ACHN (cell line): ENCODE data around the gene SLC25A20.
"Not testable (repeated sequence)": the region's sequence is repeated elsewhere in the genome, so short reads cannot be mapped to it uniquely, and the experiment has no call there.

Experiments used
- DNase-seq: peaks from one replicate; pipeline ENCODE4 v3.0.0-alpha.2; 2015
- in situ Hi-C: cut with HindIII; loops from 2 replicates; pipeline ENCODE4 v1.10.0; 2017; ENCODE audit warnings: low sequenced_read_pairs, low pct_ligation_motif_present, low pct_unique_long_range_greater_than_20kb

Gene SLC25A20

DNA sequence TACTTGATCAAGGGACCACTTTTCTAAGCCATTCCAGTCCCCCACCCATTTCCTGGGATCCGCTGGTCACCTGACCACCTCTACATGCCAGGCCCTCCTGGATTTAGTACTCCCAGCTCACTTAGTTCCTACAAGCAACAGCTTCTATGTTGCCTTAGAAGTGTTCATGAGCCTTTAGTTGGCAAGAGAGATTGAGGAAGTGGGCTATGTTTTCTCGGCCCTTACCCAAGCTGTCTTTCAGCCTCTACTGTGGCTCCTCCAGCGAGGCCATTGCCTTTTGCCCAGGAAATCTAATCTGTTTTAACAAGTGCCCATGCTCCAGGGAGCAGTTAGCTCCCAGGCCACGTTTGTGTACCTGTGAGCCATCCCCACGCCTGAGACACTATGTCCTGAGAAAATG is 46.5 kb downstream of the SLC25A20 start:
- DNase-seq, result no peak
- in situ Hi-C loops, result no loop called here

DNA sequence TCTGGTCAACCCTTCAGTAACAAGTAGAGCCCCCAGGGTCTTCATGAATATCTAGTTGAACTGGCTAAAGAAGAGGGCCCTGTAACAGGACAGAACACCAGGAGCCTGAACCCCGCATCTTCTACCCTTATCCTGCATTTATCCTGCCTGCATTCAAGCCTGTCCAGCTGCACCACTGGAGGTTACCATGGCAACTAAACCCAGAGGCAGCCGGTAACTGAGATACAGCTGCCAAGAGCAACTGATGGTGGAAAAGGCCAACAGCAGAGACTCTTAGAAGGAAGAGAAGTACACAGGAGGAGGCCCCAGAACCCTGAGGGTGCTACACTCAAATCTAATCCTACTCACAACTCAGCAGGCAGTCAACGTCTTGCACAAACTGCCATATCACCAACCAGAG is 47.3 kb downstream of the SLC25A20 start:
- in situ Hi-C loops, result no loop called here
- no peak for DNase-seq

DNA sequence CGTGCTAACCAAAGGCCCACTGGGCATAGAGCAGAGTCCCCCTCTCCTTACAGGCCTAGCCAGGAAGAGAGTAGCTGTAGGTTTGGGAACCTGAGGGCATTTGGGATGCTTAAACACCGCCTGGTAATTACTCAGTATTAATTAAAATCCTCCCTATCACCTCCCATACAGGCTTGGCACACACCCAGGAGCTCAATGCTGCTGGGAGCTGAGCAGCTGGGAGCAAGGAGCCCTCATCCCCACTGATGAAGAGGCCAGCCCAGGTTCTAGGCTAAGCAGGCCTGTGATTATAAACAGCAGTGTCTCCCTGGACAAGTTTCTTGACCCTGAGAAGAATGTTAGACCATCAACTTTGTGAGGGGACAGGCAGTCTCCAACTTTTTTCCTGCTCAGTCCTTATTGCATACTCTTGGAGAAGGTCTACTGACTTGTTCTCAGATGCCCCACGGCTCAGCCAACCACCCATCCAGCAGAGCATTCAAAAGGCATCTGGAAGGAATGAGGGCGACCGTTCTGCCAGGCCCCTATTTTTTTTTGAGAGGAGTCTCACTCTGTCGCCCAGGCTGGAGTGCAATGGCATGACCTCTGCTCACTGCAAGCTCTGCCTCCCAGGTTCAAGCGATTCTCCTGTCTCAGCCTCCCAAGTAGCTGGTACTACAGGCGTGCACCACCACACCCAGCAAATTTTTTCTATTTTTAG is 49.7 kb downstream of the SLC25A20 start:
- DNase-seq, result no peak
- in situ Hi-C loops, result no loop called here

DNA sequence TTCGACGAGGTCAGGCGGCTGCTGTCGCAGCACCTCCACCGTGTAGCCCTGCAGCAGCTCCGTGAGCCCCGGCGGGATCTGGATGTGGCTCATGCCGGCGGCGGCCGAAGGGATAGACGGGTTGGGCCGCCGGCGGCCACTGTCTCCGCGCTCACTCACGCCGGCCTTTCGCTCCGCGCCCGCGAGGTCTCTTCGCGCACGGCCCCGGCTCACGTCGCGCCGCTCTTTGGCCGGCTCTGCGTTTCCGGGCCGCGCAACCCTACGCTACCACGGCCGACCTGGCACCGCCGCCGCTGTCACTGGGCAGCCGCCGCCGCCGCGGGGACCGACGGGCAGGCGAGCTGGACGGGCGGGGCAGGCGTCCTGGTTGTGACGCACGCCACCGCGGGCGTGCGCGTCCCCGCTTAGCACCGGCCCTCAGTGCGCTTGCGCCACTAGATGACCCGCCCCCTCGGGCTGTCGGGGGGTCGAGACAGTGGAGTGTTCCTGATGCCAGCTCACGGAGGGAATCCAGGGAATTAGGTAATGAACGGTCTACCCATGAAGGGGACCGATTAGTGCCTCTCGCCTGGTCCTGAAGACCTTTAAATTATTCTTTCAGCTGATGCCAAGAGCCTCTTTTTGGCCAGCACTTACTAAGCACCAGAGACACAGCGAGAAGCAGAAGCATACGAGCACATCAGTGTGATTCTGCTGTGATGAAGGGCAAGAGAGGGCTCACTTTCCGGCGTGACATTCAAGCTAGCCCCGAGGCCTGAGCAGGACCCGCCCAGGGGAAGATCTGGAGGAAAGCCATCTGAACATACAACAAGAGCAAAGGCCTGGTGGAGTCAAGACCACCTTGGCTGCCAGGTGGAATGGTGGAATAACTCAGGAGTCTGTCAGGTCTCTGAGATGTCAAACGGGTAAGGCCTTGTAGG is 50.9 kb downstream of the SLC25A20 start, which contains the start of gene PRKAR2A:
Gene PRKAR2A, minus strand, starts transcription at position 371 of the 920 bp plus-strand sequence. Its CDS starts 278 bp downstream, at position 93.
- peak; percentile 76 for DNase-seq
- in situ Hi-C loops, result no loop called here

DNA sequence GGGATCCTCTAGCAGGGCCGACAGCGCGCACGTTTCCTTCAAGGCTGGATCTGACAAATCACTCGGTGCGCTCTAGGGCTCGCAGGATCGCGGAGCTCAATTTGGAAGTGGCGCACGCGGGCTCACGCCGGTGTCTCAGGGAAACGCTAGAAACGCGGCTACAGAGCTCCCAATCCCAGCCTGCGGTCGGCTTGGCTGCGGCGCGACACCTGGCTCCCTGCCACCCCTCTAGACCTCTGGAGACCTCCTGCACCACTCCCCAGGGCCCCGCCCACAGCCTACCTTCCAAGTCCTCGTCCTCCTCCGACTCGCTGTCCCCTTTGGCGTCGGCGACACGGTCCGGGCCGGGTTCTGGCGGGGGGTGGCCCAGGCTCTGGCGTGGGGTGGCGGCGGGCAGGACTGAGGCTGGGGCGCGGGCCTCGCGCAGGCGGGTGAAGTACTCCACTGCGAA is 51.6 kb downstream of the SLC25A20 start:
- peak; percentile 69 for DNase-seq
- in situ Hi-C loops, result no loop called here

DNA sequence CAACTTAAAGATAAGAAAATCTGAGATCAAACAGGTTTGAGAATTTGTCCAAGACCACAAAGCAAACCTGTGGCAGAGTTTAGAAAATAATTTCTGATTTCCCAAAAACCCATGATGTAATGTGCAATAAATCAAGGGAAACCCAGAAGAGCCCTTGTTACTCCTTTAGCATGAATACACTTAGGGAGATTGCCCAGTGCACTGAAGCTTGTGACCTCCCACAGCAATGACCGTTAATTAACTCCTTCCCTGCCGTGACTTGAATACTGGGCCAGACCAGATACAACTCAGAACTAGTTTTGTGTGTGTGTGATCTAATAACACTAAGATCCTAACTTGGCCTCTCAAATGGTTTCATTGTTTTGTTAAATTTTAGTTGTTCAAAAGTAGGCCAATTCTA is 53.5 kb downstream of the SLC25A20 start:
- DNase-seq, result no peak
- in situ Hi-C loops, result no loop called here

DNA sequence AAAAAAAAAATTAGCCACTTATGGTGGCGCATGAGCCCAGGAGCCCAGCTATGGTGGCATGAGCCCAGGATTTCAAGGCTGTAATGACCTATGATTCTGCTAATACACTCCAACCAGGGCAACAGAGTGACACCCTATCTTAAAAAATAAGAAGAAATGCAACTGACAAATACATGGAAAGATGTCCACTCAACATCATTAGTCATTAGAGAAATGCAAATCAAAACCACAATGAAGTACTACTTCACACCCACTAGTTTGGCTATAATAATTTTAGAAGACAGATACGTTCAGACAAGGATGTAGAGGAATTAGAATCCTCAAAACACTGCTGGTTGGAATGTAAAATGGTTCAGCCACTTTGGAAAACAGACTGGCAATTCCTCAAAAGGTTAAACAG is 61.5 kb downstream of the SLC25A20 start:
- no peak for DNase-seq
- in situ Hi-C loops, result no loop called here

DNA sequence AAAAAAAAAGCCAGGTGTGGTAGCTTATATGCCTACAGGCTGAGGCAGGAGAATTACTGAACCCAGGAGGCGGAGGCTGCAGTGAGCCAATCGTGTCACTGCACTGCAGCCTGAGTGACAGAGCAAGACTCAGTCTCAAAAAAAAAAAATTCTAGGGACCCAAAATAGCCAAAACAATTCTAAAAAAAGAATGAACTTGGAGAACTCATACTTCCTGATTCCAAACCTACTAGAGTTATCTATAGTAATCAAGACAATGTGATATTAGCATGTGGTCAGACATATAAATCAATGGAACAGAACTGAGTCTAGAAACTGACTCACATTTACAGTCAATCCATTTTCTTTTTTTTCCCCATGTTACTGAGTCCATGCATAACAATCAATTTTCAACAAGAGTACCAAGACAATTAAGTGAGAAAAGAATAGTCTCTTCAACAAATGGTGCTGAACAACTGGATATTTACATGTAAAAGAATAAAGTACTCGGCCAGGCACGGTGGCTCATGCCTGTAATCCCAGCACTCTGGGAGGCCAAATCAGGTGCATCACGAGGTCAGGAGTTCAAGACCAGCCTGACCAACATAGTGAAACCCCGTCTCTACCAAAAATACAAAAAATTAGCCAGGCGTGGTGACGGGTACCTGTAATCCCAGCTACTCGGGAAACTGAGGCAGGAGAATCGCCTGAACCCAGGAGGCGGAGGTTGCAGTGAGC is 62.9 kb downstream of the SLC25A20 start:
- in situ Hi-C loops, result no loop called here
- DNase-seq, result no peak

DNA sequence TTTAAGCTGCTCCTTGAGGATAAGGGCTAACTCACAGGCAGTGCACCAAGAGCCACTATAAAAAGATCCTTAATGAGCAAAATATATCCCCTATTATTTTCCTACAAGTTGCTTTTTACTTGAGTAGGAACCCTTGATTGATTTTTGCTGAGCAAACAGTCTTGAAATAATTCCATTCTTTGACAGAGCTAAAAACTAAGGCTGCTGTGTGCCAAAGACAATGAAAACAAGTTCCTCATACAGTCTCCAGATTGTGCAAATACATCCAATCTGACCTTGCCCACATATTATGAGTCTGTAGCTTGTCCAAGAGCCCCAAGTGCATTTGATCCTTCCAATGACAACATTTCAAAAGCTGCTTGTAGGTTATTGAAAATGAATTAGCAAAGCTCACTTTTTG is 66.0 kb downstream of the SLC25A20 start:
- in situ Hi-C loops, result no loop called here
- no peak for DNase-seq

DNA sequence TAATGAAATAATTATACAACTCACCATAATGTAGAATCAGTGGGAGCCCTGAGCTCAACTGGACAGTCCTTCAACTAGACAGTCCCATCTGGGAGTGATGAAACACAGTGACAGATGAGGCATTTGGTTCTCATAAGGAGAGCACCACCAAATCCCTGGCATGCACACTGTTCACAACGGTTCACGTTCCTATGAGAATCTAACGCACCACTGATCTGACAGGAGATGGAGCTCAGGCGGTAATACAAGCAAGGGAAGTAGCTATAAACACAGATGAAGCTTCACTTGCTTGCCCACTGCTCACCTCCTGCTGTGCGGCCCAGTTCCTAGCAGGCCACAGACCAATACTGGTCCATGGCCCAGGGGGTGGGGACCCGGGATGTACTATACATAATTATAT is 68.0 kb downstream of the SLC25A20 start:
- no peak for DNase-seq
- in situ Hi-C loops, result no loop called here

DNA sequence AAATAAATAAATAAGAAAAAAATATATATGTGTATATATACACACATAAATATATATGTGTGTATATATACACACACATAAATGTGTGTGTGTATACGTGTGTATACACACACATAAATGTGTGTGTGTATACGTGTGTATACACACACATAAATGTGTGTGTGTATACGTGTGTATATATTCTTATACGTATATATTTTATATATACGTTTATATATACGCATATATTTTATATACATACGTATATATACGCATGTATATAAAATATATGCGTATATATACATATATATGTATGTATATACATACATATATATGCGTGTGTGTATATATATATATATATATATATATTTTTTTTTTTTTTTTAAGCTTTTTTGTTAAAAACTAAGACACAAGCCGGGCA is 69.2 kb downstream of the SLC25A20 start:
- in situ Hi-C loops, DNase-seq: not testable (repeated sequence)

DNA sequence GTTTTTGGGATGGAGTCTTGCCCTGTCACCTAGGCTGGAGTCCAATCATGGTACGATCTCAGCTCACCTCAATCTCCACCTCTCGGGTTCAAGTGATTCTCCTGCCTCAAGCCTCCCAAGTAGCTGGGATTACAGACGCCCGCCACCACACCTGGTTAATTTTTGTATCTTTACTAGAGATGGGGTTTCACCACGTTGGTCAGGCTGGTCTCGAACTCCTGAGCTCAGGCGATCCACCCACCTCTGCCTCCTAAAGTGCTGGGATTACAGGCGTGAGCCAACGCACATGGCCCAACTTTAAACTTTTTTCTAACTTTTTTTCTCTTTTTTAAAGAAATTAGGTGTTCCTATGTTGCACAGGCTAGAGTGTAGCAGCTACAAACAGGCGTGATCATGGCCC is 70.8 kb downstream of the SLC25A20 start:
- in situ Hi-C loops, DNase-seq: not testable (repeated sequence)

DNA sequence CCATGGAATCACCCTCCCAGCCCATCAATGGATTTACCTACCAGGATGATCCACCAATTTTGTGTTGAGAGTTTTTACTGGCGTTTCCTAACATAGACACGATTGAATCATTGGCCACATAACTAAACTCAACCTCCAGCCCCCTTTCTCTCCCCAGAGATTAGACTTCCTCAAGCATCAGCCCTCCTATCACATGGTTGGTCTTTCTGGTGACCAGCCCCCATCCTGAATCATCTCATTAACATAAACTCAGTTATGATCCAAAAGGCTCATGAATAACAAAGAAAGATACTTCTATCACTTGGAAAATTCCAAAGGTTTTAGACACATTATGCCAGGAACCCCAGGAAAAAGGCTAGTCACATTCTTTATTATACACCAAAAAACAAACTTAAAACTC is 72.2 kb downstream of the SLC25A20 start:
- in situ Hi-C loops, result no loop called here
- DNase-seq, result no peak

DNA sequence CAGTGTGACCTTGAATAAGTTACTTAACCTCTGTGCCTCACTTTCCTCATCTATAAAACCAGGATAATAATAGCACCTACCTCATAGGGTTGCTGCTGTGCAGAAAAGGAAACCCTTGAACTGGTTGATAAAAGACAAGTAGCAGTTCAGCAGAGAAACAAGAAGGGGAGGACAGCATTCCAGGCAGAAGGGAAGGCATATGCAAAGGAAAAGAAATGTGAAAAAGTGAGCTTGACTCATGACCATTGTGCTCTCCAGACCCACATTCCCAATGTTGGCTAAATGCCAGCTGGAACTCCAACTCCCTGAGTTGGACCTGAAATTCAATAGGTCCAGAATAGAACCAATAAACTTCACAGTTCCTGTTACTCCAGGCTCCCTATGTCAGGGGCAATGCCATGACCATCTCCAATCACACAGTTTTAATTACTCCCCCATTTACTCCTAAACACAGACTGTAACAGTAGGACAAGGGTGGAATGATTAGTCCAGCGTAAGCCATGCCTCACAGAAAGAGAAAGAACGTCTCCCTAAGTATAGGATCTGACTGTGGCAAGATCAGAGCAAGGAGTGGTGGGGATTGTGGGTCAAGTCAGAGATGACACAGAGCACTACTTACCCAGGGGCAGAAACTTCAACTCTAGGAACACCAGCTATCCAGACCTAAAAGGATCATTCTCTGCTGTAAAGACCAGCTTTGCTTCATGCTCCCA is 77.9 kb downstream of the SLC25A20 start:
- no peak for DNase-seq
- in situ Hi-C loops, result no loop called here

DNA sequence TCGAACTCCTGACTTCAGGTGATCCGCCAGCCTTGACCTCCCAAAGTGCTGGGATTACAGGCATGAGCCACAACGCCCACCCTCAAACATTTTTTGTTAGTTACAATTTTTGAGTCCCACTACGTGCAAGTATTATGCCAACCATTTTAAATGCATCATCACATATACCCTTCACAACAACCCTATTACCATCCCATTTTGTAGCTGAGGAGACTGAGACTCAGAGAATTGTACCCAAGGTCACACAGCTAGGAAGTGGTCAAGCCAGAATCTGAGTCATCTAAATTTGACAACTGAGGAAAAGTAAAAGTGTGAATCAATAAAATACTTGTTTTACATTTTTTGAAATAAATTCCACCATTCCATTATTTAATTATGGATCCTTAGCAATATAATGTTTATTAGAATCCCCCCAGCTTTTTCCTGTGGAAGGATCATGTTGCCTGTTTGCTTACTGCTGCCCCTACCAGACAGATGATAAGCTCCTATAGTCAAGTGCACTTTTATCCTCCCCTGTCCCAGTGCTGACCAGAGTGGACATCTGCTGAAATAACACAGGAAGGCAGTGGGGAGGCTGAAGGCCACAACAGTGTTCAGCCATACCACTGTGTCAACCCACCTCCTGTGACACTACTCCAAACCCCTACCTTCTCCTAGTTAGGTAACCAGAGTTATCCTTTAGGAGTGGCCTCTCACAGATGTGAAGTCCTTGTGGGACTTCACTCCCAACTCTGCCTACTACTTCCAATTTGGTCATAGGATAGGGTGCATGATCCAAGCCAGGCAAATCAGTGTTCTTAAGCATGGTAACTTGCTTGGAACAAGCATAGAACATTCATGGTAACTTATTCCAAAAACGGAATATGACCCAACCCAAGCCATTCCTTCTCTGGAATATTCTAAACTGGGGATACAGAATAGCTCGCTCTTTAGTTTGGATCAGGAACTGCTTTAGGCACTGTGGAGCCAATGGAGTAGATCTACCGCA is 79.2 kb downstream of the SLC25A20 start:
- in situ Hi-C loops, result no loop called here
- no peak for DNase-seq

DNA sequence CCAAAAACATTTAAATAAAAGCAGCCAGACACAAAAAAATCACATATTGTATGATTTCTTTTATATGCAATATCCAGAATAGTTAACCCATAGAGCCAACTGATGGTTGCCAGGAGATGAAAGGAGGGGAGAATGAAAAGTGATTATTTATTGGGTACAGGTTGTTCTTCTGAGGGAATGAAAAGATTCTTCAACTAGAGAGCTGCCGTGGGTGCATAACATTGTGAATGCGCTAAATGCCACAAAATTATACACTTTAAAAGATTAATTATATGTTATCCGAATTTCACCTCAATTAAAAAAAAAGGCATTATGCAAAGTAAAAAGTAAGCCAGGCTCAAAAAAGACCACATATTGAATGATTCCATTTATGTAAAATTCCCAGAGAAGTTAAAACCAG is 87.2 kb downstream of the SLC25A20 start:
- in situ Hi-C loops, result no loop called here
- no peak for DNase-seq
